Common myeloid progenitor, CD34-positive (primary cell): ENCODE data around the gene ANKRD49.
"Not testable (repeated sequence)": the region's sequence is repeated elsewhere in the genome, so short reads cannot be mapped to it uniquely, and the experiment has no call there.

ENCODE experiments used
- CTCF ChIA-PET: fragments of 350-600 bp; sonication (Branson Sonifier 250); formaldehyde crosslinking; loops from one replicate; lab custom pipeline; 2021; ENCODE audit warnings: antibody characterized with exemption; lab: Charles Lee
- POLR2A ChIA-PET: fragments of 350-600 bp; sonication (Branson Sonifier 250); formaldehyde crosslinking; loops from one replicate; lab custom pipeline; 2021; ENCODE audit warnings: antibody characterized with exemption; lab: Charles Lee
- DNase-seq, 3 donors: peaks; one replicate each; pipeline versions ENCODE4 v3.0.0 to v3.0.0-alpha.2; 2013
- H3K27ac ChIP-seq, 2 experiments: 1 replicate in 1 of 2; 2 replicates in 1 of 2; pipeline ENCODE4 v1.7.0; 2013; ENCODE audit warnings: inconsistent platforms in 2 of 2, low read length in 2 of 2, mild to moderate bottlenecking in 2 of 2, low read depth in 1 of 2, moderate library complexity in 1 of 2; ENCODE audit not compliant: severe bottlenecking in 2 of 2, insufficient read depth in 1 of 2, poor library complexity in 1 of 2
- H3K27me3 ChIP-seq, 5 experiments: replicated peaks in 2 of 5; 1 replicate in 3 of 5; 2 replicates in 2 of 5; pipeline versions ENCODE4 v1.6.1 to v1.7.0; 2013; ENCODE audit warnings: low read length in 4 of 5, mild to moderate bottlenecking in 2 of 5, moderate library complexity in 2 of 5, inconsistent platforms in 1 of 5; ENCODE audit not compliant: insufficient read depth in 5 of 5, control insufficient read depth in 4 of 5
- H3K36me3 ChIP-seq, 4 experiments: 1 replicate in 2 of 4; 2 replicates in 2 of 4; pipeline versions ENCODE4 v1.6.1 to v1.7.0; 2013; ENCODE audit warnings: low read length in 3 of 4, control low read depth in 1 of 4, mild to moderate bottlenecking in 1 of 4; ENCODE audit not compliant: control insufficient read depth in 4 of 4, insufficient read depth in 4 of 4
- H3K4me1 ChIP-seq, 4 experiments: 1 replicate in 3 of 4; 2 replicates in 1 of 4; pipeline versions ENCODE4 v1.6.1 to v1.7.1; 2013; ENCODE audit warnings: low read length in 3 of 4, mild to moderate bottlenecking in 3 of 4, control low read depth in 1 of 4, inconsistent platforms in 1 of 4, moderate library complexity in 1 of 4; ENCODE audit not compliant: control insufficient read depth in 4 of 4, insufficient read depth in 4 of 4; ENCODE audit errors: control extremely low read depth in 1 of 4
- H3K4me3 ChIP-seq, 7 experiments: 1 replicate in 4 of 7; 2 replicates in 3 of 7; pipeline versions ENCODE4 v1.5.1 to v1.7.0; 2013; ENCODE audit warnings: mild to moderate bottlenecking in 7 of 7, low read length in 6 of 7, moderate library complexity in 6 of 7, inconsistent platforms in 2 of 7, low read depth in 2 of 7, control low read depth in 1 of 7; ENCODE audit not compliant: insufficient read depth in 4 of 7, control insufficient read depth in 1 of 7; ENCODE audit errors: extremely low read depth in 1 of 7
- H3K9me3 ChIP-seq, 5 experiments: 1 replicate in 4 of 5; 2 replicates in 1 of 5; pipeline versions ENCODE4 v1.6.1 to v1.7.1; 2013; ENCODE audit warnings: low read length in 4 of 5, mild to moderate bottlenecking in 2 of 5, inconsistent platforms in 1 of 5, low read depth in 1 of 5, moderate library complexity in 1 of 5; ENCODE audit not compliant: control insufficient read depth in 4 of 5, insufficient read depth in 2 of 5; ENCODE audit errors: control extremely low read depth in 1 of 5
- WGBS: methylation state at CpG from one replicate; pipeline ENCODE4 v1.1.5; 2013; ENCODE audit not compliant: insufficient coverage; 5-methylcytosine and 5-hydroxymethylcytosine counted together

The ANKRD49 gene

GRCh38 chr11:94504689-94505293, 11.0 kb downstream of the ANKRD49 start:
- peak; percentile 54 to 81 (median 71) for DNase-seq
- no peak overlapping the region for H3K4me3 ChIP-seq
- no CpG with 5 or more reads among the region's 3 CpGs for WGBS
- H3K9me3 ChIP-seq: no peaks in the 10 kb centered on the region
- ChIA-PET CTCF (interaction anchor here (0.8 to 1.8 kb wide), 17 partner anchors 9 to 610 kb away, joined by 3 to 9 read pairs (median 3); no protein-coding TSS in a partner anchor), POLR2A (no interaction called here)
- H3K4me1 ChIP-seq: no peaks in the 10 kb centered on the region
- no peaks in the 10 kb centered on the region for H3K27me3 ChIP-seq
- H3K36me3 ChIP-seq: peaks cover 2 to 8% (median 4%) of the 10 kb centered on the region in 4 experiments
- H3K27ac ChIP-seq: no peak overlapping the region

DNA sequence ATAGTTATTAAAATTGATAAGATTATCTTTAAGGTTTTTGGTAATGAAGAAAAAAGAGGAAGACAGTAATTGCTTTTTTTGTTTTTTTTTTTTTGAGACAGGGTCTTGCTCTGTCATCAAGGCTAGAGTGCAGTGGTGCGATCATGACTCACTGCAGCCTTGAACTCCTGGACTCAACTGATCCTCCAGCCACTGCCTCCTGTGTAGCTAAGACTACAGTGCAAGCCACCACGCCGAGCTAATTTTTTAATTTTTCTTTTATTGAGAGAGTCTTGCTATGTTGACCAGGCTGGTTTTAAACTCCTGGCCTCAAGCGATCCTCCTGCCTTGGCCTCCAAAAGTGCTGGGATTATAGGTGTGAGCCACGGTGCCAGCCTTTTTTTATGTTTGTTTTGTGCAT, 12.7 kb downstream of the ANKRD49 start:
- H3K4me3 ChIP-seq, H3K4me1 ChIP-seq, H3K9me3 ChIP-seq, POLR2A ChIA-PET, H3K27ac ChIP-seq, H3K27me3 ChIP-seq, H3K36me3 ChIP-seq: not testable (repeated sequence)
- 100% methylated on average over 1 of the region's 5 CpGs for WGBS
- peak in 2 of 3 donors; percentile 12 to 30 for DNase-seq
- CTCF ChIA-PET: interaction anchor here (1.2 kb wide), 1 partner anchor 15 kb away, joined by 4 read pairs; no protein-coding TSS in a partner anchor

GRCh38 chr11:94507485-94507884, 13.7 kb downstream of the ANKRD49 start:
- ChIA-PET CTCF (interaction anchor here (1.2 to 1.9 kb wide), 2 partner anchors 10 to 15 kb away, joined by 4 read pairs; no protein-coding TSS in a partner anchor), POLR2A (no interaction called here)
- no peaks in the 10 kb centered on the region for H3K9me3 ChIP-seq
- 80% methylated on average over 1 of the region's 4 CpGs for WGBS
- H3K4me1 ChIP-seq: peaks cover 0 to 8% (median 7%) of the 10 kb centered on the region in 4 experiments
- H3K36me3 ChIP-seq: no peaks in the 10 kb centered on the region
- H3K27me3 ChIP-seq: peaks cover 0 to 2% (median 0%) of the 10 kb centered on the region in 5 experiments
- H3K4me3 ChIP-seq: no peak overlapping the region
- no peak overlapping the region for H3K27ac ChIP-seq
- no peak for DNase-seq

DNA sequence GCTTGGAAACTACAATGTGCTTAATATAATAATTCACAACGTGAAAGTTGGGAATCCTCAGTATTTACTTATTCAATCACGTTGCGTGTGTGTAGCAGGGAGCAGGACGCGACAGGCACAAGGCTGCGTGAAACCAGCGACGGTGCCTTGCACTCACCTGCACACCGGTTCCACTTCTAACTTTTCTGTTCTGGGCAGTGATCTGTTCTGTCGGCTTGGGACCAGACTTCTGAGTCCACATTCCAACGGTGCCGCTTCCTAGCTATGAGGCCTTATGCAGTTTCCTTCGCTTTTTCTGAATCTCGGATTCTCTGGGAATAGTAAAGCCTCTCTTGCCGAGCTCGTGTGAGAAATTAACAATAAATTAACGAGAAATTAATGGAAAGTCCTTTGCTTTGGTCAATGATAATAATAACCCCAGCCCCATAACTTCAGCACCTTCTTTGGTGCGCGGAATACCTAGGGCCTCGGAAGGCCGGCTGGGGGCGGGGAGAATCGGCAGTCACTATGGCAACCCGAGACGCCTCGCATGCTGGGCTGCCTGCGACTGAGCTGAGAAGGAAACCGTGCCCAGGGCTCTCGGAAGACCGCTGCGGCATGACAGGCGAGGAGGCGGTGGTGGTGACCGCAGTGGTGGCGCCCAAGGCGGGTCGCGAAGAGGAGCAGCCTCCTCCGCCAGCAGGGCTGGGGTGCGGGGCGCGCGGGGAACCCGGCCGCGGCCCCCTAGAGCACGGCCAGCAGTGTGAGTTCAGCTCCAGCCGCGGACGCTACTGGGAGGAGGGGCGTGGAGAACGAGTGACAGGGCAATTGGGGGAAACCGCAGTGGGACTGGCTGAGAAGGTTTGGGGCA, 18.4 kb downstream of the ANKRD49 start, which contains the start of gene C11orf97:
Gene C11orf97 (plus strand): TSS at position 530 of the 850 bp plus-strand sequence. CDS start 68 bp downstream, at position 598.
- DNase-seq: peak; percentile 53 to 74 (median 66)
- Histone ChIP-seq H3K4me3 (peak within 1 kb of the TSS; percentile 40 to 78 (median 66)), H3K4me1 (peaks cover 0 to 18% (median 16%) of the 10 kb centered on the region in 4 experiments), H3K9me3 (no peaks in the 10 kb centered on the region), H3K27ac (no peak within 1 kb of the TSS), H3K36me3 (no peaks in the 10 kb centered on the region), H3K27me3 (peaks cover 0 to 2% (median 0%) of the 10 kb centered on the region in 5 experiments)
- ChIA-PET POLR2A (interaction anchor here (0.7 kb wide), 1 partner anchor 247 kb away, joined by 3 read pairs; no protein-coding TSS in a partner anchor), CTCF (interaction anchor here (0.7 to 4.2 kb wide), 9 partner anchors 7 to 329 kb away, joined by 3 to 22 read pairs (median 3); no protein-coding TSS in a partner anchor)
- whole genome bisulfite sequencing: 21% methylated on average over 41 of the region's 53 CpGs

- Histone ChIP-seq H3K36me3 (no peaks in the 10 kb centered on the region), H3K27ac (no peak overlapping the region), H3K9me3 (no peaks in the 10 kb centered on the region), H3K4me3 (peak overlapping the region in 3 of 7 experiments; percentile 74 to 78 (median 77)), H3K27me3 (peaks cover 0 to 2% (median 0%) of the 10 kb centered on the region in 5 experiments), H3K4me1 (peaks cover 0 to 18% (median 16%) of the 10 kb centered on the region in 4 experiments)
- DNase-seq: peak in 2 of 3 donors; percentile 23 to 44
- ChIA-PET CTCF (interaction anchor here (0.6 to 4.2 kb wide), 5 partner anchors 23 to 705 kb away, joined by 3 to 22 read pairs (median 3); no protein-coding TSS in a partner anchor), POLR2A (interaction anchor here (0.7 kb wide), 1 partner anchor 246 kb away, joined by 3 read pairs; no protein-coding TSS in a partner anchor)
- no CpG with 5 or more reads among the region's 2 CpGs for WGBS
Observed at GRCh38 chr11:94513091-94513490, 19.3 kb downstream of the ANKRD49 start.

GRCh38 chr11:94515398-94515797, 21.6 kb downstream of the ANKRD49 start:
- DNase-seq: no peak
- H3K27ac ChIP-seq: no peak overlapping the region
- H3K27me3 ChIP-seq: peaks cover 0 to 2% (median 0%) of the 10 kb centered on the region in 5 experiments
- ChIA-PET POLR2A (no interaction called here), CTCF (interaction anchor here (4.2 kb wide), 1 partner anchor 82 kb away, joined by 22 read pairs; no protein-coding TSS in a partner anchor)
- H3K9me3 ChIP-seq: no peaks in the 10 kb centered on the region
- H3K4me3 ChIP-seq: no peak overlapping the region
- no peaks in the 10 kb centered on the region for H3K36me3 ChIP-seq
- peaks cover 0 to 18% (median 16%) of the 10 kb centered on the region in 4 experiments for H3K4me1 ChIP-seq
- WGBS: 100% methylated on average over 1 of the region's 2 CpGs
